Neural crest cell (in vitro differentiated cells): ENCODE measurements around the gene CLINT1. TPM values are rescaled to one million over a fixed set of nuclear protein-coding genes. Genes with fewer than 3 reads are reported as not detected.
A peak's percentile ranks its signal among the peaks of the same experiment; 100 is the strongest.

Source experiments
- DNase-seq: peaks from one replicate; pipeline ENCODE4 v3.0.0; 2021; ENCODE audit warnings: low read depth, mixed read lengths, low spot score
- H3K27ac Mint-ChIP-seq: one replicate; pipeline ENCODE4 v1.8.0; 2021; ENCODE audit warnings: mild to moderate bottlenecking, mixed read lengths; ENCODE audit not compliant: unreplicated experiment
- H3K27me3 Mint-ChIP-seq: 2 replicates; pipeline ENCODE4 v1.8.0; 2021; ENCODE audit warnings: low read depth, mild to moderate bottlenecking, mixed read lengths
- H3K36me3 Mint-ChIP-seq: 2 replicates; pipeline ENCODE4 v1.8.0; 2021; ENCODE audit warnings: low read depth, mild to moderate bottlenecking, mixed read lengths
- H3K4me1 Mint-ChIP-seq: 2 replicates; pipeline ENCODE4 v1.8.0; 2021; ENCODE audit warnings: mixed read lengths
- H3K4me3 Mint-ChIP-seq: one replicate; pipeline ENCODE4 v1.8.0; 2021; ENCODE audit warnings: mild to moderate bottlenecking, mixed read lengths
- H3K9me3 Mint-ChIP-seq: 2 replicates; pipeline ENCODE4 v1.8.0; 2021; ENCODE audit warnings: mixed read lengths
- CTCF ChIP-seq: fragments of 200-600 bp; sonication (generic); conservative IDR thresholded peaks from 2 replicates; pipeline ENCODE4 v1.5.0; 2021; ENCODE audit warnings: antibody characterized with exemption, mild to moderate bottlenecking
- long read RNA-seq: library from polyadenylated mRNA; unstranded; transcript quantifications from one replicate; pipeline ENCODE4 v2.0.0, GENCODE V29; 2020
- total RNA-seq: library from RNA; stranded (reverse); gene quantifications from 2 replicates; pipeline ENCODE4 v1.2.1, GENCODE V29; 2021

Gene CLINT1
- 53.8 TPM in 2 replicates for total RNA-seq
- long read RNA-seq, transcript CLINT1-201 (12 exons, 3,440 nt): major isoform, 24 of 63 reads
- long read RNA-seq, transcript CLINT1-207 (12 exons, 2,346 nt): minor isoform, 23 of 63 reads
- long read RNA-seq, partial matches to known transcripts: 6 of 63 reads
- long read RNA-seq, other reads (novel, unspliced or antisense): 9 of 63 reads

GRCh38 chr5:157858527-157859226 lies at the start of gene CLINT1:
Gene CLINT1, minus strand, starts transcription at chr5:157859145. Its CDS starts 175 bp downstream, at chr5:157858970.
- peak within 1 kb of the TSS; percentile 97 for H3K4me3 Mint-ChIP-seq
- peak; percentile 13 for TF ChIP-seq CTCF
- no peaks in the 10 kb centered on the region for H3K9me3 Mint-ChIP-seq
- peaks cover 36% of the 10 kb centered on the region for H3K4me1 Mint-ChIP-seq
- H3K36me3 Mint-ChIP-seq: peaks cover 2% of the 10 kb centered on the region
- H3K27me3 Mint-ChIP-seq: peaks cover 2% of the 10 kb centered on the region
- peak; percentile 83 for DNase-seq
- H3K27ac Mint-ChIP-seq: peak within 1 kb of the TSS; percentile 97

GRCh38 chr5:157908459-157908858 lies 49.5 kb upstream of the CLINT1 start:
- no peak for TF ChIP-seq CTCF
- H3K4me3 Mint-ChIP-seq: no peak overlapping the region
- peaks cover 9% of the 10 kb centered on the region for H3K4me1 Mint-ChIP-seq
- no peaks in the 10 kb centered on the region for H3K9me3 Mint-ChIP-seq
- DNase-seq: no peak
- no peaks in the 10 kb centered on the region for H3K36me3 Mint-ChIP-seq
- peaks cover 2% of the 10 kb centered on the region for H3K27me3 Mint-ChIP-seq
- no peak overlapping the region for H3K27ac Mint-ChIP-seq

- H3K9me3 Mint-ChIP-seq: no peaks in the 10 kb centered on the region
- no peak overlapping the region for H3K4me3 Mint-ChIP-seq
- H3K4me1 Mint-ChIP-seq: no peaks in the 10 kb centered on the region
- no peaks in the 10 kb centered on the region for H3K36me3 Mint-ChIP-seq
- DNase-seq: no peak
- H3K27ac Mint-ChIP-seq: no peak overlapping the region
- TF ChIP-seq CTCF: no peak
- H3K27me3 Mint-ChIP-seq: peaks cover 2% of the 10 kb centered on the region
Observed at GRCh38 chr5:157907479-157907878, 48.5 kb upstream of the CLINT1 start.

GRCh38 chr5:157903117-157903450 lies 44.1 kb upstream of the CLINT1 start:
- DNase-seq: no peak
- H3K4me3 Mint-ChIP-seq: no peak overlapping the region
- no peak overlapping the region for H3K27ac Mint-ChIP-seq
- TF ChIP-seq CTCF: no peak
- no peaks in the 10 kb centered on the region for H3K27me3 Mint-ChIP-seq
- H3K9me3 Mint-ChIP-seq: no peaks in the 10 kb centered on the region
- no peaks in the 10 kb centered on the region for H3K4me1 Mint-ChIP-seq
- no peaks in the 10 kb centered on the region for H3K36me3 Mint-ChIP-seq

GRCh38 chr5:157902449-157903116 lies 43.6 kb upstream of the CLINT1 start:
- no peaks in the 10 kb centered on the region for H3K27me3 Mint-ChIP-seq
- no peak overlapping the region for H3K4me3 Mint-ChIP-seq
- H3K9me3 Mint-ChIP-seq: no peaks in the 10 kb centered on the region
- no peaks in the 10 kb centered on the region for H3K4me1 Mint-ChIP-seq
- no peak for TF ChIP-seq CTCF
- H3K27ac Mint-ChIP-seq: no peak overlapping the region
- H3K36me3 Mint-ChIP-seq: no peaks in the 10 kb centered on the region
- DNase-seq: no peak
